ENCODE data around the gene MBD5. TPM values are rescaled to one million over a fixed set of nuclear protein-coding genes. Genes with fewer than 3 reads are reported as not detected.

The MBD5 gene
- total RNA-seq, 1 donor from 2014 or later = 59.3 TPM

GRCh38 chr2:148065936-148066335 lies 45.0 kb downstream of the MBD5 start:
- no peak for TF ChIP-seq CTCF (IDR thresholded peaks at IDR 0.05; ENCODE audit: unreplicated experiment)
- no peaks in the 10 kb centered on the region for H3K36me3 Mint-ChIP-seq (ENCODE audit: low read depth, unreplicated experiment)
- DNase-seq (ENCODE audit: low spot score) = no peak
- no peak overlapping the region for H3K4me3 Mint-ChIP-seq (ENCODE audit: unreplicated experiment)
- no peaks in the 10 kb centered on the region for H3K27me3 Mint-ChIP-seq (ENCODE audit: unreplicated experiment)
- no peaks in the 10 kb centered on the region for H3K9me3 Mint-ChIP-seq (ENCODE audit: unreplicated experiment)
- no peaks in the 10 kb centered on the region for H3K4me1 Mint-ChIP-seq (ENCODE audit: unreplicated experiment)
- no peak overlapping the region for H3K27ac Mint-ChIP-seq (ENCODE audit: unreplicated experiment)

GRCh38 chr2:148067801-148068200 lies 46.9 kb downstream of the MBD5 start:
- H3K4me3 Mint-ChIP-seq (ENCODE audit: unreplicated experiment) = no peak overlapping the region

GRCh38 chr2:148071351-148071750 lies 50.5 kb downstream of the MBD5 start:
- TF ChIP-seq CTCF (IDR thresholded peaks at IDR 0.05; ENCODE audit: unreplicated experiment) = no peak
- Mint-ChIP-seq H3K27ac (ENCODE audit: unreplicated experiment) (no peak overlapping the region), H3K9me3 (ENCODE audit: unreplicated experiment) (no peaks in the 10 kb centered on the region), H3K27me3 (ENCODE audit: unreplicated experiment) (no peaks in the 10 kb centered on the region), H3K4me1 (ENCODE audit: unreplicated experiment) (no peaks in the 10 kb centered on the region), H3K4me3 (ENCODE audit: unreplicated experiment) (no peak overlapping the region), H3K36me3 (ENCODE audit: low read depth, unreplicated experiment) (no peaks in the 10 kb centered on the region)
- DNase-seq (ENCODE audit: low spot score) = no peak

More at GRCh38 chr2:148067801-148068200, 46.9 kb downstream of the MBD5 start:
- Mint-ChIP-seq H3K9me3 (ENCODE audit: unreplicated experiment) (no peaks in the 10 kb centered on the region), H3K27me3 (ENCODE audit: unreplicated experiment) (no peaks in the 10 kb centered on the region), H3K36me3 (ENCODE audit: low read depth, unreplicated experiment) (no peaks in the 10 kb centered on the region), H3K4me1 (ENCODE audit: unreplicated experiment) (no peaks in the 10 kb centered on the region), H3K27ac (ENCODE audit: unreplicated experiment) (no peak overlapping the region)
- no peak for TF ChIP-seq CTCF (IDR thresholded peaks at IDR 0.05; ENCODE audit: unreplicated experiment)
- DNase-seq (ENCODE audit: low spot score) = no peak

- no peak for TF ChIP-seq CTCF (IDR thresholded peaks at IDR 0.05; ENCODE audit: unreplicated experiment)
- peaks cover 13% of the 10 kb centered on the region for H3K4me1 Mint-ChIP-seq (ENCODE audit: unreplicated experiment)
- H3K4me3 Mint-ChIP-seq (ENCODE audit: unreplicated experiment) = no peak overlapping the region
- no peak for DNase-seq (ENCODE audit: low spot score)
- H3K27me3 Mint-ChIP-seq (ENCODE audit: unreplicated experiment) = no peaks in the 10 kb centered on the region
- no peaks in the 10 kb centered on the region for H3K9me3 Mint-ChIP-seq (ENCODE audit: unreplicated experiment)
- H3K36me3 Mint-ChIP-seq (ENCODE audit: low read depth, unreplicated experiment) = no peaks in the 10 kb centered on the region
- no peak overlapping the region for H3K27ac Mint-ChIP-seq (ENCODE audit: unreplicated experiment)
Observed at GRCh38 chr2:148096012-148096411, 75.1 kb downstream of the MBD5 start.

GRCh38 chr2:148102641-148103040 lies 81.8 kb downstream of the MBD5 start:
- H3K27ac Mint-ChIP-seq (ENCODE audit: unreplicated experiment) = no peak overlapping the region
- peaks cover 9% of the 10 kb centered on the region for H3K4me1 Mint-ChIP-seq (ENCODE audit: unreplicated experiment)
- no peaks in the 10 kb centered on the region for H3K36me3 Mint-ChIP-seq (ENCODE audit: low read depth, unreplicated experiment)
- DNase-seq (ENCODE audit: low spot score) = no peak
- no peaks in the 10 kb centered on the region for H3K9me3 Mint-ChIP-seq (ENCODE audit: unreplicated experiment)
- no peak overlapping the region for H3K4me3 Mint-ChIP-seq (ENCODE audit: unreplicated experiment)
- H3K27me3 Mint-ChIP-seq (ENCODE audit: unreplicated experiment) = no peaks in the 10 kb centered on the region
- no peak for TF ChIP-seq CTCF (IDR thresholded peaks at IDR 0.05; ENCODE audit: unreplicated experiment)
